ENCODE results near the gene ZBED6. TPM values are rescaled to one million over a fixed set of nuclear protein-coding genes. Genes with fewer than 3 reads are reported as not detected.

Gene ZBED6
- total RNA-seq, 1 donor from 2014 or later, result 60.4 TPM

GRCh38 chr1:203765029-203765837 is 30.2 kb upstream of the ZBED6 start, which contains the start of gene LAX1:
Gene LAX1, plus strand, starts transcription at chr1:203765183. Its CDS starts 383 bp downstream, at chr1:203765566.
- no peaks in the 10 kb centered on the region for H3K9me3 Mint-ChIP-seq
- H3K4me1 Mint-ChIP-seq, result peaks cover 5% of the 10 kb centered on the region

GRCh38 chr1:203768256-203768655 is 27.2 kb upstream of the ZBED6 start:
- DNase-seq (ENCODE audit: low spot score in 2 of 2, unreplicated experiment in 2 of 2), result no peak
- Mint-ChIP-seq H3K27ac (no peak overlapping the region), H3K27me3 (ENCODE audit: low read depth) (no peaks in the 10 kb centered on the region), H3K4me3 (no peak overlapping the region), H3K4me1 (peaks cover 5% of the 10 kb centered on the region), H3K9me3 (no peaks in the 10 kb centered on the region), H3K36me3 (no peaks in the 10 kb centered on the region)
- TF ChIP-seq CTCF (IDR thresholded peaks at IDR 0.05; ENCODE audit: unreplicated experiment), result no peak

More at GRCh38 chr1:203765029-203765837, 30.2 kb upstream of the ZBED6 start, which contains the start of gene LAX1:
- DNase-seq (ENCODE audit: low spot score in 2 of 2, unreplicated experiment in 2 of 2), result no peak
- TF ChIP-seq CTCF (IDR thresholded peaks at IDR 0.05; ENCODE audit: unreplicated experiment), result no peak
- no peak within 1 kb of the TSS for H3K27ac Mint-ChIP-seq
- no peaks in the 10 kb centered on the region for H3K36me3 Mint-ChIP-seq
- H3K27me3 Mint-ChIP-seq (ENCODE audit: low read depth), result no peaks in the 10 kb centered on the region
- H3K4me3 Mint-ChIP-seq, result no peak within 1 kb of the TSS

GRCh38 chr1:203769505-203770343 is 25.7 kb upstream of the ZBED6 start:
- no peaks in the 10 kb centered on the region for H3K9me3 Mint-ChIP-seq
- no peaks in the 10 kb centered on the region for H3K27me3 Mint-ChIP-seq (ENCODE audit: low read depth)
- peak overlapping the region; percentile 15 for H3K27ac Mint-ChIP-seq

GRCh38 chr1:203771901-203772301 is 23.5 kb upstream of the ZBED6 start:
- peaks cover 5% of the 10 kb centered on the region for H3K4me1 Mint-ChIP-seq
- no peak overlapping the region for H3K27ac Mint-ChIP-seq
- H3K9me3 Mint-ChIP-seq, result no peaks in the 10 kb centered on the region
- no peak for DNase-seq (ENCODE audit: low spot score in 2 of 2, unreplicated experiment in 2 of 2)
- H3K4me3 Mint-ChIP-seq, result no peak overlapping the region
- H3K36me3 Mint-ChIP-seq, result no peaks in the 10 kb centered on the region
- H3K27me3 Mint-ChIP-seq (ENCODE audit: low read depth), result no peaks in the 10 kb centered on the region
- no peak for TF ChIP-seq CTCF (IDR thresholded peaks at IDR 0.05; ENCODE audit: unreplicated experiment)

More at GRCh38 chr1:203769505-203770343, 25.7 kb upstream of the ZBED6 start:
- no peak for TF ChIP-seq CTCF (IDR thresholded peaks at IDR 0.05; ENCODE audit: unreplicated experiment)
- H3K4me3 Mint-ChIP-seq, result no peak overlapping the region
- no peaks in the 10 kb centered on the region for H3K36me3 Mint-ChIP-seq
- DNase-seq (ENCODE audit: low spot score in 2 of 2, unreplicated experiment in 2 of 2), result peak in 1 of 2 experiments; percentile 40
- H3K4me1 Mint-ChIP-seq, result peaks cover 5% of the 10 kb centered on the region

- Mint-ChIP-seq H3K36me3 (no peaks in the 10 kb centered on the region), H3K4me3 (no peak overlapping the region), H3K27ac (no peak overlapping the region), H3K4me1 (peaks cover 5% of the 10 kb centered on the region), H3K9me3 (no peaks in the 10 kb centered on the region), H3K27me3 (ENCODE audit: low read depth) (no peaks in the 10 kb centered on the region)
- DNase-seq (ENCODE audit: low spot score in 2 of 2, unreplicated experiment in 2 of 2), result no peak
- no peak for TF ChIP-seq CTCF (IDR thresholded peaks at IDR 0.05; ENCODE audit: unreplicated experiment)
These were observed 22.6 kb upstream of the ZBED6 start for GRCh38 chr1:203772836-203773235.

Measured in mesothelial cell of epicardium (in vitro differentiated cells).